Measurements from ENCODE around the gene ATG7. TPM values are rescaled to one million over a fixed set of nuclear protein-coding genes. Genes with fewer than 3 reads are reported as not detected.

ATG7 gene
- total RNA-seq, 2 experiments from 2014 or later, result 21.7 to 28.4 TPM

GRCh38 chr3:11239796-11240195 is 32.4 kb upstream of the ATG7 start:
- ChIA-PET CTCF (ENCODE audit: unreplicated experiment) (no interaction called here), POLR2A (interaction anchor here (0.6 kb wide), 2 partner anchors 92 to 98 kb away, joined by 3 read pairs; no protein-coding TSS in a partner anchor)
- no TSS peak for BruUV-seq (replicated peaks)
- intact Hi-C loops (cut with micrococcal nuclease; ENCODE audit: unreplicated experiment), result no loop called here
- Histone ChIP-seq H3K79me2 (ENCODE audit: insufficient read depth, low read depth, low read length) (no peaks in the 10 kb centered on the region), H3K27ac (ENCODE audit: low read depth, low read length, poor library complexity, severe bottlenecking) (no peak overlapping the region), H3K4me2 (ENCODE audit: low read length) (no peak overlapping the region), H3K36me3 (ENCODE audit: insufficient read depth, low read length) (no peaks in the 10 kb centered on the region), H3K9me3 (ENCODE audit: low read length) (no peaks in the 10 kb centered on the region), H3K4me1 (ENCODE audit: insufficient read depth, low read length, poor library complexity, severe bottlenecking) (no peaks in the 10 kb centered on the region), H2AFZ (ENCODE audit: low read length) (no peak overlapping the region), H4K20me1 (ENCODE audit: insufficient read depth, low read length) (no peaks in the 10 kb centered on the region), H3K9me2 (ENCODE audit: insufficient read depth, low read length) (no peaks in the 10 kb centered on the region), H3K4me3 (ENCODE audit: low read depth, low read length, poor library complexity, severe bottlenecking) (no peak overlapping the region)
- TF ChIP-seq CTCF (conservative IDR thresholded peaks at IDR 0.05; ENCODE audit: low read length), result no peak
- TF ChIP-seq EZH2phosphoT487 (IDR thresholded peaks at IDR 0.05; ENCODE audit: borderline replicate concordance, low read depth, low read length), result no peak
- DNase-seq (ENCODE audit: low spot score), result no peak

GRCh38 chr3:11240496-11240895 is 31.7 kb upstream of the ATG7 start:
- H2AFZ ChIP-seq (ENCODE audit: low read length), result no peak overlapping the region
- H3K9me2 ChIP-seq (ENCODE audit: insufficient read depth, low read length), result no peaks in the 10 kb centered on the region
- DNase-seq (ENCODE audit: low spot score), result no peak
- no peaks in the 10 kb centered on the region for H3K9me3 ChIP-seq (ENCODE audit: low read length)
- ChIA-PET CTCF (ENCODE audit: unreplicated experiment) (no interaction called here), POLR2A (interaction anchor here (0.6 kb wide), 1 partner anchor 92 kb away, joined by 3 read pairs; no protein-coding TSS in a partner anchor)
- no TSS peak for BruUV-seq (replicated peaks)
- H3K4me2 ChIP-seq (ENCODE audit: low read length), result no peak overlapping the region
- intact Hi-C loops (cut with micrococcal nuclease; ENCODE audit: unreplicated experiment), result no loop called here
- no peak overlapping the region for H3K27ac ChIP-seq (ENCODE audit: low read depth, low read length, poor library complexity, severe bottlenecking)
- H3K4me3 ChIP-seq (ENCODE audit: low read depth, low read length, poor library complexity, severe bottlenecking), result no peak overlapping the region
- no peaks in the 10 kb centered on the region for H3K4me1 ChIP-seq (ENCODE audit: insufficient read depth, low read length, poor library complexity, severe bottlenecking)
- TF ChIP-seq EZH2phosphoT487 (IDR thresholded peaks at IDR 0.05; ENCODE audit: borderline replicate concordance, low read depth, low read length) (no peak), CTCF (conservative IDR thresholded peaks at IDR 0.05; ENCODE audit: low read length) (no peak)
- no peaks in the 10 kb centered on the region for H3K79me2 ChIP-seq (ENCODE audit: insufficient read depth, low read depth, low read length)
- no peaks in the 10 kb centered on the region for H3K36me3 ChIP-seq (ENCODE audit: insufficient read depth, low read length)
- H4K20me1 ChIP-seq (ENCODE audit: insufficient read depth, low read length), result no peaks in the 10 kb centered on the region

GRCh38 chr3:11244121-11244677 is 28.0 kb upstream of the ATG7 start:
- Histone ChIP-seq H3K9me3 (ENCODE audit: low read length) (no peaks in the 10 kb centered on the region), H3K9me2 (ENCODE audit: insufficient read depth, low read length) (no peaks in the 10 kb centered on the region), H3K4me2 (ENCODE audit: low read length) (no peak overlapping the region), H3K4me3 (ENCODE audit: low read depth, low read length, poor library complexity, severe bottlenecking) (no peak overlapping the region), H3K36me3 (ENCODE audit: insufficient read depth, low read length) (no peaks in the 10 kb centered on the region), H3K4me1 (ENCODE audit: insufficient read depth, low read length, poor library complexity, severe bottlenecking) (no peaks in the 10 kb centered on the region), H3K79me2 (ENCODE audit: insufficient read depth, low read depth, low read length) (no peaks in the 10 kb centered on the region), H2AFZ (ENCODE audit: low read length) (no peak overlapping the region), H4K20me1 (ENCODE audit: insufficient read depth, low read length) (no peaks in the 10 kb centered on the region), H3K27ac (ENCODE audit: low read depth, low read length, poor library complexity, severe bottlenecking) (no peak overlapping the region)
- BruUV-seq (replicated peaks), result no TSS peak
- intact Hi-C loops (cut with micrococcal nuclease; ENCODE audit: unreplicated experiment), result no loop called here
- TF ChIP-seq CTCF (conservative IDR thresholded peaks at IDR 0.05; ENCODE audit: low read length) (no peak), EZH2phosphoT487 (IDR thresholded peaks at IDR 0.05; ENCODE audit: borderline replicate concordance, low read depth, low read length) (no peak)
- CTCF ChIA-PET (ENCODE audit: unreplicated experiment), result no interaction called here
- no peak for DNase-seq (ENCODE audit: low spot score)
- POLR2A ChIA-PET, result no interaction called here

All from OCI-LY7 (cell line).